A673 (cell line): ENCODE measurements around the gene C8G.

Experiments used
- EZH2 ChIP-seq: fragments of 200-600 bp; sonication (generic); IDR thresholded peaks from 2 replicates; pipeline ENCODE4 v1.6.1; 2017; ENCODE audit warnings: borderline replicate concordance, low read depth, mild to moderate bottlenecking, mixed read lengths, antibody characterized with exemption, low read length; ENCODE audit not compliant: poor library complexity, severe bottlenecking
- TF ChIP-seq, protein P1 (sequence below): fragments of 300-800, 200-600 bp; sonication (generic); conservative IDR thresholded peaks from 2 replicates; pipeline ENCODE4 v1.5.1; 2017; ENCODE audit warnings: low read depth, mild to moderate bottlenecking, antibody characterized with exemption, low read length, moderate library complexity, mixed read lengths

DNA sequence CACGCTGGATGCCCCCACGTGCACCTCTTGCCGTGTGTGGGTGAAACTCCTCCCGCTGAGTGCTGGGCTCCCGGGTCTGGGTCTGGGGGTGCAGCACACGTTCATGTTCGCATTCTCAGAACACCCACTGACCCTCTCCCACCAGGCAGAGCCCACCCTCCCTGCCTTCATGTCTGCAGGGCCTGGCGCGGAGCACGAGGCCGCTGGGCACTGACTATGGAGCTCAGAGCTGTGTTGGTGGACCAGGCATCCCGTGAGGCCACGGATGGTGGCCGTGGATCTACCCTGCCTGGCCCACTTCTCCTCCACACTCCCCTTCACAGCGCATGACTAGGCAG is 15.9 kb downstream of the C8G start:
- TF ChIP-seq, protein P1, sequence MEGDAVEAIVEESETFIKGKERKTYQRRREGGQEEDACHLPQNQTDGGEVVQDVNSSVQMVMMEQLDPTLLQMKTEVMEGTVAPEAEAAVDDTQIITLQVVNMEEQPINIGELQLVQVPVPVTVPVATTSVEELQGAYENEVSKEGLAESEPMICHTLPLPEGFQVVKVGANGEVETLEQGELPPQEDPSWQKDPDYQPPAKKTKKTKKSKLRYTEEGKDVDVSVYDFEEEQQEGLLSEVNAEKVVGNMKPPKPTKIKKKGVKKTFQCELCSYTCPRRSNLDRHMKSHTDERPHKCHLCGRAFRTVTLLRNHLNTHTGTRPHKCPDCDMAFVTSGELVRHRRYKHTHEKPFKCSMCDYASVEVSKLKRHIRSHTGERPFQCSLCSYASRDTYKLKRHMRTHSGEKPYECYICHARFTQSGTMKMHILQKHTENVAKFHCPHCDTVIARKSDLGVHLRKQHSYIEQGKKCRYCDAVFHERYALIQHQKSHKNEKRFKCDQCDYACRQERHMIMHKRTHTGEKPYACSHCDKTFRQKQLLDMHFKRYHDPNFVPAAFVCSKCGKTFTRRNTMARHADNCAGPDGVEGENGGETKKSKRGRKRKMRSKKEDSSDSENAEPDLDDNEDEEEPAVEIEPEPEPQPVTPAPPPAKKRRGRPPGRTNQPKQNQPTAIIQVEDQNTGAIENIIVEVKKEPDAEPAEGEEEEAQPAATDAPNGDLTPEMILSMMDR: no peak
- TF ChIP-seq EZH2: no peak
